ENCODE data around the gene KIF3C. TPM values are rescaled to one million over a fixed set of nuclear protein-coding genes. Genes with fewer than 3 reads are reported as not detected.
A peak's percentile ranks its signal among the peaks of the same experiment; 100 is the strongest.

KIF3C gene
- total and polyA plus RNA-seq, 2 of the 8 experiments (the other 6 are each of a cell fraction or from before 2014, with no cell fraction given) = 13.4 to 58.1 TPM

DNA sequence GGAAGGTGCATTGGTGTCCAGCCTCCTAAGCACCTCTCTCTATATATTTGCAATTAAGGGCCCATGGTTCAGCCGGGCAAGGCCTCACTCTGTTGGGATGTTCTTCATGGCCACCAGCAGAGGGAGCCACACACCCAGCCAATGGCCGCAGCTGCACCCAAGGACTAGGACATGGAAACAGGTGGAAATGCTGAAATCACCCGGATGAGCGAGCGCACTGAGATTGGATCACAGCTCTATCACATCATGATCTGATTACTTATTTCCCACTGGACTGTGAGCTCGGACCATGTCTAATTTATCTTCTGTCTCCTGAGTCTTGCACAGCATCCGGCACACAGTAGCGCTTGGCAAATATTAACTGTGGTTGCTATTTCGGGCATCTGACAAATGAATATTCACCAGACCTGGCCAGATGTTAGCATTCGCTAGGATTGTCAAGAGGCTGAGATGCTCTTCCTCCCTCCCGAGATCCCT, 31.2 kb downstream of the KIF3C start (continued):
- TF ChIP-seq GTF2F1 (IDR thresholded peaks at IDR 0.05; ENCODE audit: borderline replicate concordance, low read depth, low read length) = no peak
- no peak for TF ChIP-seq SP2 (IDR thresholded peaks at IDR 0.05; ENCODE audit: low read length)
- 0 out of 2 replicates have a peak, but pooled peaks have one; percentile 16 for TF ChIP-seq CREB1 (IDR thresholded peaks at IDR 0.05)
- no peak for TF ChIP-seq MAFK (IDR thresholded peaks at IDR 0.05; ENCODE audit: low read depth, low read length)
- TF ChIP-seq TCF12 (IDR thresholded peaks at IDR 0.05; ENCODE audit: low read depth, low read length) = no peak
- TF ChIP-seq, protein P1, sequence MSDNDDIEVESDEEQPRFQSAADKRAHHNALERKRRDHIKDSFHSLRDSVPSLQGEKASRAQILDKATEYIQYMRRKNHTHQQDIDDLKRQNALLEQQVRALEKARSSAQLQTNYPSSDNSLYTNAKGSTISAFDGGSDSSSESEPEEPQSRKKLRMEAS (IDR thresholded peaks at IDR 0.05) = peak; percentile 32; the same call in 1 of the 2 replicates
- TF ChIP-seq SP4 (IDR thresholded peaks at IDR 0.05; ENCODE audit: low read length) = 0 out of 2 replicates have a peak, but pooled peaks have one; percentile 40
- TF ChIP-seq RXRA (IDR thresholded peaks at IDR 0.05; ENCODE audit: insufficient read depth, low read depth, low read length) = no peak
- TF ChIP-seq TEAD4 (IDR thresholded peaks at IDR 0.05; ENCODE audit: low read depth, low read length) = no peak
- no peak; the same call in 1 of the 2 replicates for TF ChIP-seq GABPA (IDR thresholded peaks at IDR 0.05; ENCODE audit: borderline replicate concordance, insufficient read depth, low read length)
- no peak for TF ChIP-seq CBX8 (IDR thresholded peaks at IDR 0.05; ENCODE audit: borderline replicate concordance, low read depth, low read length)
- TF ChIP-seq SAP30 (IDR thresholded peaks at IDR 0.05; ENCODE audit: insufficient read depth, insufficient replicate concordance, low read length) = no peak
- TF ChIP-seq YY1 (IDR thresholded peaks at IDR 0.05; ENCODE audit: low read depth, low read length) = peak; percentile 89
- no peak for TF ChIP-seq CHD1 (IDR thresholded peaks at IDR 0.05; ENCODE audit: low read depth, low read length)
- TF ChIP-seq SP1 (IDR thresholded peaks at IDR 0.05; ENCODE audit: low read depth, low read length) = no peak
- TF ChIP-seq, protein P2, sequence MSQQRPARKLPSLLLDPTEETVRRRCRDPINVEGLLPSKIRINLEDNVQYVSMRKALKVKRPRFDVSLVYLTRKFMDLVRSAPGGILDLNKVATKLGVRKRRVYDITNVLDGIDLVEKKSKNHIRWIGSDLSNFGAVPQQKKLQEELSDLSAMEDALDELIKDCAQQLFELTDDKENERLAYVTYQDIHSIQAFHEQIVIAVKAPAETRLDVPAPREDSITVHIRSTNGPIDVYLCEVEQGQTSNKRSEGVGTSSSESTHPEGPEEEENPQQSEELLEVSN (IDR thresholded peaks at IDR 0.05) = no peak
- TF ChIP-seq TBP (IDR thresholded peaks at IDR 0.05; ENCODE audit: low read depth, low read length) = no peak
- no peak for TF ChIP-seq FOSL1 (IDR thresholded peaks at IDR 0.05; ENCODE audit: insufficient read depth, low read depth, low read length)
- no peak for TF ChIP-seq POLR2A (IDR thresholded peaks at IDR 0.05; ENCODE audit: control extremely low read depth in 1 of 2, low read depth in 2 of 2, low read length in 2 of 2)
- no peak for TF ChIP-seq SUZ12 (IDR thresholded peaks at IDR 0.05; ENCODE audit: low read length)
- TF ChIP-seq NRF1 (IDR thresholded peaks at IDR 0.05; ENCODE audit: low read depth, low read length) = no peak
- no peak for TF ChIP-seq SIX5 (IDR thresholded peaks at IDR 0.05; ENCODE audit: low read depth, low read length)
- no peak for TF ChIP-seq BRCA1 (IDR thresholded peaks at IDR 0.05; ENCODE audit: low read depth, low read length)
- TF ChIP-seq KDM4A (IDR thresholded peaks at IDR 0.05; ENCODE audit: low read depth, low read length, severe bottlenecking) = no peak
- no peak for TF ChIP-seq JUN (IDR thresholded peaks at IDR 0.05; ENCODE audit: low read depth, low read length)
- no peak for TF ChIP-seq RNF2 (IDR thresholded peaks at IDR 0.05; ENCODE audit: borderline replicate concordance, low read depth, low read length, missing control alignments, poor library complexity, severe bottlenecking)

All from H1 (cell line).